H1 (cell line): Measurements from ENCODE around the gene LIPC. TPM values are rescaled to one million over a fixed set of nuclear protein-coding genes. Genes with fewer than 3 reads are reported as not detected.

Experiments used
- CTCF ChIA-PET: fragments of 300-600 bp; sonication (Branson Sonifier 250); formaldehyde crosslinking; loops from one replicate; lab custom pipeline; 2021; ENCODE audit not compliant: partially characterized antibody; lab: Charles Lee
- POLR2A ChIA-PET: fragments of 300-600 bp; sonication (Branson Sonifier 250); formaldehyde crosslinking; loops from one replicate; lab custom pipeline; 2021; ENCODE audit warnings: inconsistent platforms; ENCODE audit not compliant: partially characterized antibody; lab: Charles Lee
- DNase-seq, 2 experiments: peaks; one replicate each; pipeline versions ENCODE4 v3.0.0 to v3.0.0-alpha.2; 2010 to 2022; ENCODE audit warnings: low spot score in 2 of 2, low read depth in 1 of 2, mixed read lengths in 1 of 2
- FAIRE-seq: peaks from 2 replicates; lab custom pipeline; 2011; peaks lifted over from hg19 to GRCh38; lab: Jason Lieb, UNC
- H2AFZ ChIP-seq: 2 replicates; pipeline ENCODE4 v1.8.1; 2012; ENCODE audit warnings: low read length, inconsistent platforms
- H2AK5ac ChIP-seq: 2 replicates; pipeline ENCODE4 v1.6.1; 2013; ENCODE audit warnings: low read depth, low read length
- H2BK120ac ChIP-seq: replicated peaks from 2 replicates; pipeline ENCODE3; 2013; ENCODE audit warnings: low read depth, low read length, inconsistent platforms
- H2BK12ac ChIP-seq: 2 replicates; pipeline ENCODE4 v1.6.1; 2013; ENCODE audit warnings: low read depth, low read length
- H2BK15ac ChIP-seq: 2 replicates; pipeline ENCODE4 v1.6.1; 2013; ENCODE audit warnings: low read length
- H2BK20ac ChIP-seq: 2 replicates; pipeline ENCODE4 v1.6.1; 2013; ENCODE audit warnings: low read length
- H2BK5ac ChIP-seq: 2 replicates; pipeline ENCODE4 v1.6.1; 2013; ENCODE audit warnings: low read depth, low read length
- H3K14ac ChIP-seq: 2 replicates; pipeline ENCODE4 v1.6.1; 2013; ENCODE audit warnings: inconsistent platforms; ENCODE audit not compliant: insufficient read length
- H3K18ac ChIP-seq: 2 replicates; pipeline ENCODE4 v1.6.1; 2013; ENCODE audit warnings: low read length; ENCODE audit errors: extremely low read depth
- H3K23ac ChIP-seq: 2 replicates; pipeline ENCODE4 v1.6.1; 2013; ENCODE audit warnings: inconsistent platforms; ENCODE audit not compliant: insufficient read length
- H3K23me2 ChIP-seq: 2 replicates; pipeline ENCODE4 v1.6.1; 2013; ENCODE audit warnings: low read depth, low read length
- H3K27ac ChIP-seq: 2 replicates; pipeline ENCODE4 v1.6.1; 2011; ENCODE audit warnings: low read depth, low read length, inconsistent platforms
- H3K27me3 ChIP-seq, 4 experiments: replicated peaks in 1 of 4; 1 replicate in 1 of 4; 2 replicates in 3 of 4; pipeline versions ENCODE4 v1.6.1 to v1.8.1; 2011 to 2013; ENCODE audit warnings: low read length in 3 of 4, mild to moderate bottlenecking in 3 of 4, inconsistent platforms in 2 of 4, mixed read lengths in 2 of 4, moderate library complexity in 1 of 4; ENCODE audit not compliant: control insufficient read depth in 3 of 4, insufficient read depth in 3 of 4; ENCODE audit errors: extremely low read depth in 1 of 4
- H3K36me3 ChIP-seq, 4 experiments: 2 replicates each; pipeline versions ENCODE4 v1.6.1 to v1.8.1; 2011 to 2013; ENCODE audit warnings: mild to moderate bottlenecking in 4 of 4, low read length in 3 of 4, moderate library complexity in 2 of 4, control low read depth in 1 of 4, inconsistent platforms in 1 of 4; ENCODE audit not compliant: insufficient read depth in 4 of 4, control insufficient read depth in 2 of 4
- H3K4ac ChIP-seq: replicated peaks from 2 replicates; pipeline ENCODE3; 2013; ENCODE audit warnings: low read length, low read depth, mixed read lengths, inconsistent platforms; ENCODE audit not compliant: insufficient read length
- H3K4me1 ChIP-seq, 4 experiments: replicated peaks in 1 of 4; 1 replicate in 1 of 4; 2 replicates in 3 of 4; pipeline versions ENCODE4 v1.6.1 to v1.8.1; 2011 to 2013; ENCODE audit warnings: low read length in 3 of 4, inconsistent platforms in 2 of 4, mixed read lengths in 1 of 4; ENCODE audit not compliant: insufficient read depth in 4 of 4, control insufficient read depth in 3 of 4
- H3K4me2 ChIP-seq, 2 experiments: 2 replicates each; pipeline versions ENCODE4 v1.6.1 to v1.8.1; 2011 to 2013; ENCODE audit warnings: low read depth in 2 of 2, low read length in 2 of 2, control low read depth in 1 of 2, inconsistent platforms in 1 of 2, mild to moderate bottlenecking in 1 of 2; ENCODE audit not compliant: insufficient read depth in 1 of 2
- H3K4me3 ChIP-seq, 4 experiments: fragments of 200-600, 300-600 bp in 1 of 4; sonication (generic), shearing (Covaris generic), sonication (Bioruptor Twin) in 1 of 4; 2 replicates each; pipeline versions ENCODE4 v1.5.1 to v1.8.1; 2011 to 2016; ENCODE audit warnings: low read length in 4 of 4, low read depth in 3 of 4, control low read depth in 2 of 4, inconsistent platforms in 2 of 4, mild to moderate bottlenecking in 2 of 4, mixed read lengths in 1 of 4, moderate library complexity in 1 of 4; ENCODE audit not compliant: insufficient read depth in 2 of 4; ENCODE audit errors: extremely low read depth in 1 of 4
- H3K56ac ChIP-seq: replicated peaks from 2 replicates; pipeline ENCODE3; 2013; ENCODE audit warnings: low read depth, mild to moderate bottlenecking, mixed read lengths, low read length, inconsistent platforms; ENCODE audit not compliant: insufficient read length
- H3K79me1 ChIP-seq: 2 replicates; pipeline ENCODE4 v1.6.1; 2013; ENCODE audit warnings: low read depth, low read length, control low read depth
- H3K79me2 ChIP-seq, 2 experiments: 2 replicates each; pipeline versions ENCODE4 v1.6.1 to v1.8.1; 2012 to 2013; ENCODE audit warnings: low read length in 2 of 2, mild to moderate bottlenecking in 2 of 2, inconsistent platforms in 1 of 2; ENCODE audit not compliant: insufficient read depth in 2 of 2, control insufficient read depth in 1 of 2
- H3K9ac ChIP-seq, 4 experiments: replicated peaks in 1 of 4; 1 replicate in 1 of 4; 2 replicates in 3 of 4; pipeline versions ENCODE4 v1.6.1 to v1.8.1; 2011 to 2013; ENCODE audit warnings: low read depth in 3 of 4, low read length in 3 of 4, control low read depth in 2 of 4, mild to moderate bottlenecking in 2 of 4, moderate library complexity in 2 of 4, inconsistent platforms in 1 of 4; ENCODE audit errors: extremely low read depth in 1 of 4
- H3K9me3 ChIP-seq, 2 experiments: 2 replicates each; pipeline versions ENCODE4 v1.6.1 to v1.8.1; 2012 to 2013; ENCODE audit warnings: mild to moderate bottlenecking in 2 of 2, moderate library complexity in 2 of 2, control low read depth in 1 of 2, inconsistent platforms in 1 of 2, low read depth in 1 of 2, low read length in 1 of 2, mixed read lengths in 1 of 2; ENCODE audit not compliant: insufficient read depth in 2 of 2
- H4K20me1 ChIP-seq, 2 experiments: replicated peaks in 1 of 2; 2 replicates each; pipeline versions ENCODE3 to v1.8.1; 2011 to 2013; ENCODE audit warnings: inconsistent platforms in 2 of 2, low read length in 2 of 2, mild to moderate bottlenecking in 1 of 2; ENCODE audit not compliant: insufficient read depth in 2 of 2, control insufficient read depth in 1 of 2
- H4K5ac ChIP-seq: 2 replicates; pipeline ENCODE4 v1.6.1; 2013; ENCODE audit warnings: low read length, low read depth, mixed read lengths, inconsistent platforms; ENCODE audit not compliant: insufficient read length
- H4K8ac ChIP-seq: 2 replicates; pipeline ENCODE4 v1.8.0; 2013; ENCODE audit warnings: mild to moderate bottlenecking, moderate library complexity, low read length, inconsistent platforms; ENCODE audit not compliant: insufficient read depth; ENCODE audit errors: extremely low read depth
- H4K91ac ChIP-seq: replicated peaks from 2 replicates; pipeline ENCODE3; 2013; ENCODE audit warnings: low read length, mixed read lengths, inconsistent platforms; ENCODE audit not compliant: insufficient read length
- CHD2 ChIP-seq: IDR thresholded peaks from 2 replicates; pipeline ENCODE4 v1.6.1; 2012; ENCODE audit warnings: low read length, improper control_type of control experiment
- WGBS, 2 experiments: shearing (Covaris generic) in 1 of 2; methylation state at CpG; one replicate each; pipeline versions ENCODE4 v1.1.6 to v1.1.7; 2013 to 2015; ENCODE audit warnings: low lambda C conversion rate in 2 of 2, mixed read lengths in 2 of 2, inconsistent platforms in 1 of 2, low coverage in 1 of 2, missing lambda C conversion rate in 1 of 2; ENCODE audit not compliant: insufficient replicate concordance in 2 of 2, insufficient coverage in 1 of 2, insufficient read length in 1 of 2; ENCODE audit errors: extremely low coverage in 1 of 2, missing lambda C conversion rate in 1 of 2; 5-methylcytosine and 5-hydroxymethylcytosine counted together
- polyA plus RNA-seq, 7 experiments: library from polyadenylated mRNA; depleted of rRNA in 3 of 7; stranded (reverse) in 5 of 7; unstranded in 2 of 7; fragments of >200 nt in 5 of 7; fragments of 200-250 nt in 2 of 7; gene quantifications; 1 replicate in 5 of 7; 2 replicates in 1 of 7; 4 replicates in 1 of 7; pipeline versions ENCODE4 v1.2.1 to v1.2.3, GENCODE V29; 2011 to 2013; ENCODE audit warnings: missing spikeins in 2 of 7, mixed read lengths in 2 of 7
- total RNA-seq: library from RNA; stranded (reverse); fragmentation: NEBNext Ultra II Directional; extraction: Animal tissue kit (Norgen Biotek cat#: 25700); gene quantifications from 2 replicates; pipeline ENCODE4 v1.2.1, GENCODE V29; 2021

The LIPC gene
- total and polyA plus RNA-seq, 2 of the 8 experiments (the other 6 are each of a cell fraction or from before 2014, with no cell fraction given) = not detected

- POLR2A ChIA-PET = no interaction called here
- CTCF ChIA-PET = interaction anchor here (1.2 kb wide), 1 partner anchor 10 kb away, joined by 3 read pairs; no protein-coding TSS in a partner anchor
- H3K79me1 ChIP-seq = no peaks in the 10 kb centered on the region
- no peak for TF ChIP-seq CHD2
These were observed 35.6 kb upstream of the LIPC start for GRCh38 chr15:58396181-58396580.

More at GRCh38 chr15:58396181-58396580, 35.6 kb upstream of the LIPC start:
- Histone ChIP-seq H3K18ac (no peak overlapping the region), H2BK5ac (no peak overlapping the region), H2BK15ac (no peak overlapping the region), H3K27ac (no peak overlapping the region), H3K4me1 (no peaks in the 10 kb centered on the region), H3K4ac (no peak overlapping the region), H3K9ac (no peak overlapping the region), H3K4me3 (no peak overlapping the region), H3K4me2 (no peak overlapping the region), H3K56ac (no peak overlapping the region), H4K20me1 (no peaks in the 10 kb centered on the region), H3K9me3 (no peaks in the 10 kb centered on the region), H3K36me3 (no peaks in the 10 kb centered on the region), H3K79me2 (no peaks in the 10 kb centered on the region), H4K5ac (no peak overlapping the region), H3K23me2 (no peaks in the 10 kb centered on the region), H3K23ac (no peak overlapping the region), H3K27me3 (no peaks in the 10 kb centered on the region; a peak in 1 of 7 replicates), H4K8ac (no peak overlapping the region), H3K14ac (no peak overlapping the region), H4K91ac (no peak overlapping the region), H2AFZ (no peak overlapping the region), H2BK20ac (no peak overlapping the region), H2BK12ac (no peak overlapping the region), H2AK5ac (no peak overlapping the region), H2BK120ac (no peak overlapping the region)
- DNase-seq (no peak), FAIRE-seq (no peak)
- WGBS, 2 experiments = 73% methylated on average over 3 of the region's 3 CpGs; no CpG with 5 or more reads in 1 of the 2 experiments
